T1000 (cell line): ENCODE measurements around the gene PPIE.

ENCODE experiments used
- DNase-seq: peaks from one replicate; lab custom pipeline; 2025; ENCODE audit warnings: mixed read lengths; lab: John Stamatoyannopoulos, UW

PPIE gene

DNA sequence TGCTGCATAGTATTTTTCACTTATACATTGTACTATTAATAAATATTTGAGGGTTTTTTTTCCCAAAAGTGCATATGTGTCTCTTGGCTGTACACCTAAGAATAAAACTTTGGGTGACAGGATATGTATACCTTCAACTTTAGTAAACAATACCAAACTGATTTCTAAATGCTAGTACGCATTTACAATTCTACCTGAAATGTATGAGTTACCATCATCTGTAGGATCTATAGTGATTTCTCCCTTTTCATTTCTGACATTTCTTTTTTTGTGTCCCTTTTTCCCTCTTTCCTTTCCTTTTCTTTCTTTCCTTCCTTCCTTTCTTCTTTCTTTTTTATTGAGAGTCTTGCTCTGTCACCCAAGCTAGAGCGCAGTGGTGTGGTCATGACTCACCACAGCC is 66.7 kb downstream of the PPIE start:
- no peak for DNase-seq

DNA sequence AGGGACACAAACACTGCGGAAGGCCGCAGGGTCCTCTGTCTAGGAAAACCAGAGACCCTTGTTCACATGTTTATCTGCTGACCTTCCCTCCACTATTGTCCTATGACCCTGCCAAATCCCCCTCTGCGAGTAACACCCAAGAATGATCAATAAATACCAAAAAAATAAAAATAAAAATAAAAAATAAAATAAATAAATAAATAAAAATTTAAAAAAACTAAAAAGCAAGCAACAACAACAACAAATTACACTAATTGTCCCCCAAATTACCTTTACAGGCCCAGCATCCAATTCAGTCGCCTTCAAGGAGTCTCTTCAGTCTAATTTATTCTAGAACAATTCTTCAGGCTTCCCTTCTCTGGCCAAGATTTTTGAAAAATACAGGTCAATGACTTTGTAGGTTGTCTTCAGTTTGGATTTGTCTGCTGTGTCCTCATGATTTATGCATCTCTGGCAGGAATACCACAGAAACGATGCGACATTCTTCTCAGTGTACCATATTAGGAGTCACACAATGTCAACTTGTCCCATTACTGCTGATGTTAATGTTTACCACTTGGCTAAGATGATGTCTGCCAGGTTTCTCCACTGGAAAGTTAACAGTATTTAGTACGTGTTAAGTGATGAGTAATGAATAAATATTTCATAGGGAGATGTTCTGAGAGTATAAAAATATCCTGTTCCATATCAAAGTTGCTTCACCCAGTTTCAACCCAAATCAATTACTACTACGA is 70.3 kb downstream of the PPIE start:
- no peak for DNase-seq

DNA sequence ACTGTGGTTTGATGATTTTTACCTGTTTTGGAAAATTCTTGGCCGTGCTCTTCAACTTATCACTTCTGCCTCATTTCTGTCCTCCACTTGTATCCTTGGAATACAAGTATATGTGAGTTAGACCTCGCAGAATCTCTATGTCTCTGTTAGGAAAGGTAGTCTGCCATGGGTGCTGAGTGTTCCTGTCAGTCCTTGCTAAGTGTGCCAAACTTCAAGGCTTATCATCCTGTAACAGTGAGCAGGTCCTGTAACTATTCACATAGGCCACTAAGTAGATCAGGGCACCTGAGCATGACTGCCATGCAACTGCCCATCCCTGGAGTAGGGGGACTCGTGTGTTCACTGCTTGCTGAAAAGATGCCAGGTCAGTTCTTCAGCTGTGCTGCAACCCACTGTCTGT is 74.2 kb downstream of the PPIE start:
- no peak for DNase-seq
